D721Med (cell line): ENCODE measurements around the gene MBTPS1.

Source experiments
- DNase-seq: peaks from one replicate; pipeline ENCODE4 v3.0.0; 2011; ENCODE audit warnings: low spot score; ENCODE audit not compliant: insufficient read length
- FAIRE-seq: peaks from 2 replicates; lab custom pipeline; 2011; peaks lifted over from hg19 to GRCh38; lab: Jason Lieb, UNC
- CTCF ChIP-seq: IDR thresholded peaks from 2 replicates; pipeline ENCODE4 v1.5.1; 2012; ENCODE audit warnings: mild to moderate bottlenecking, control low read depth; ENCODE audit not compliant: insufficient read depth; ENCODE audit errors: missing control alignments

The MBTPS1 gene

GRCh38 chr16:84004442-84004841 lies 112.3 kb downstream of the MBTPS1 start:
- FAIRE-seq (no peak), DNase-seq (no peak)
- no peak for TF ChIP-seq CTCF
